ENCODE data around the gene NDUFB10. TPM values are rescaled to one million over a fixed set of nuclear protein-coding genes. Genes with fewer than 3 reads are reported as not detected.

NDUFB10 gene
- total RNA-seq, 1 experiment from 2014 or later = 287 TPM

DNA sequence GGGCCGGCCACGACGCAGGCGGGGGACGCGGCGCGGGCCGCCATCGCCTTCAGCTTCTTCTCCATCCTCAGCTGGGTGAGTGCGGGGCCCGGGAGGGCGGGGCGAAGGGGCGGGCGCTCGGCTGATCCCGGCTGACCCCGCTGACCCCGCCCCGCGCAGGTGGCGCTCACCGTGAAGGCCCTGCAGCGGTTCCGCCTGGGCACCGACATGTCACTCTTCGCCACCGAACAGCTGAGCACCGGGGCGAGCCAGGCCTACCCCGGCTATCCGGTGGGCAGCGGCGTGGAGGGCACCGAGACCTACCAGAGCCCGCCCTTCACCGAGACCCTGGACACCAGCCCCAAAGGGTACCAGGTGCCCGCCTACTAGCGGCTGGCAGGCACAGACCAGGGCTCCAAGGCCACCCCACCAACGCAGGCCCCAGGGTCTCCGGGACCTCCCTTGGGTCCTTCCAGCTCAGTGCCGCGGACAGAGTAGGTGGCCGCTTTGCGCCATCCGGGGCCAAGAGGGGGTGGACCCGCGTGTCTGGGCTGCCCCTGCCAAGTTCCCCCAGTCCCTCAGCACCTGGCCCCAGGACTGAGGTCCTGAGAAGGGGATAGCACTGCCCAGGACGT lies 33.5 kb downstream of the NDUFB10 start:
- ATAC-seq = no peak
- H3K4me3 ChIP-seq (ENCODE audit: low read depth in 2 of 2, low read length in 2 of 2) = no peak overlapping the region
- ChIA-PET CTCF (no interaction called here), POLR2A (no interaction called here)
- in situ Hi-C loops (cut with HindIII; ENCODE audit: low pct_unique_long_range_greater_than_20kb, low sequenced_read_pairs) = no loop called here
- no peak for DNase-seq (ENCODE audit: low read depth, low spot score)
- TF ChIP-seq, protein P1, sequence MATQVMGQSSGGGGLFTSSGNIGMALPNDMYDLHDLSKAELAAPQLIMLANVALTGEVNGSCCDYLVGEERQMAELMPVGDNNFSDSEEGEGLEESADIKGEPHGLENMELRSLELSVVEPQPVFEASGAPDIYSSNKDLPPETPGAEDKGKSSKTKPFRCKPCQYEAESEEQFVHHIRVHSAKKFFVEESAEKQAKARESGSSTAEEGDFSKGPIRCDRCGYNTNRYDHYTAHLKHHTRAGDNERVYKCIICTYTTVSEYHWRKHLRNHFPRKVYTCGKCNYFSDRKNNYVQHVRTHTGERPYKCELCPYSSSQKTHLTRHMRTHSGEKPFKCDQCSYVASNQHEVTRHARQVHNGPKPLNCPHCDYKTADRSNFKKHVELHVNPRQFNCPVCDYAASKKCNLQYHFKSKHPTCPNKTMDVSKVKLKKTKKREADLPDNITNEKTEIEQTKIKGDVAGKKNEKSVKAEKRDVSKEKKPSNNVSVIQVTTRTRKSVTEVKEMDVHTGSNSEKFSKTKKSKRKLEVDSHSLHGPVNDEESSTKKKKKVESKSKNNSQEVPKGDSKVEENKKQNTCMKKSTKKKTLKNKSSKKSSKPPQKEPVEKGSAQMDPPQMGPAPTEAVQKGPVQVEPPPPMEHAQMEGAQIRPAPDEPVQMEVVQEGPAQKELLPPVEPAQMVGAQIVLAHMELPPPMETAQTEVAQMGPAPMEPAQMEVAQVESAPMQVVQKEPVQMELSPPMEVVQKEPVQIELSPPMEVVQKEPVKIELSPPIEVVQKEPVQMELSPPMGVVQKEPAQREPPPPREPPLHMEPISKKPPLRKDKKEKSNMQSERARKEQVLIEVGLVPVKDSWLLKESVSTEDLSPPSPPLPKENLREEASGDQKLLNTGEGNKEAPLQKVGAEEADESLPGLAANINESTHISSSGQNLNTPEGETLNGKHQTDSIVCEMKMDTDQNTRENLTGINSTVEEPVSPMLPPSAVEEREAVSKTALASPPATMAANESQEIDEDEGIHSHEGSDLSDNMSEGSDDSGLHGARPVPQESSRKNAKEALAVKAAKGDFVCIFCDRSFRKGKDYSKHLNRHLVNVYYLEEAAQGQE (IDR thresholded peaks at IDR 0.05; ENCODE audit: insufficient read depth in 1 of 2, low read depth in 2 of 2, low read length in 1 of 2) = no peak
- TF ChIP-seq, protein P2, sequence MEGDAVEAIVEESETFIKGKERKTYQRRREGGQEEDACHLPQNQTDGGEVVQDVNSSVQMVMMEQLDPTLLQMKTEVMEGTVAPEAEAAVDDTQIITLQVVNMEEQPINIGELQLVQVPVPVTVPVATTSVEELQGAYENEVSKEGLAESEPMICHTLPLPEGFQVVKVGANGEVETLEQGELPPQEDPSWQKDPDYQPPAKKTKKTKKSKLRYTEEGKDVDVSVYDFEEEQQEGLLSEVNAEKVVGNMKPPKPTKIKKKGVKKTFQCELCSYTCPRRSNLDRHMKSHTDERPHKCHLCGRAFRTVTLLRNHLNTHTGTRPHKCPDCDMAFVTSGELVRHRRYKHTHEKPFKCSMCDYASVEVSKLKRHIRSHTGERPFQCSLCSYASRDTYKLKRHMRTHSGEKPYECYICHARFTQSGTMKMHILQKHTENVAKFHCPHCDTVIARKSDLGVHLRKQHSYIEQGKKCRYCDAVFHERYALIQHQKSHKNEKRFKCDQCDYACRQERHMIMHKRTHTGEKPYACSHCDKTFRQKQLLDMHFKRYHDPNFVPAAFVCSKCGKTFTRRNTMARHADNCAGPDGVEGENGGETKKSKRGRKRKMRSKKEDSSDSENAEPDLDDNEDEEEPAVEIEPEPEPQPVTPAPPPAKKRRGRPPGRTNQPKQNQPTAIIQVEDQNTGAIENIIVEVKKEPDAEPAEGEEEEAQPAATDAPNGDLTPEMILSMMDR (IDR thresholded peaks at IDR 0.05) = no peak
- TF ChIP-seq POLR2AphosphoS5 (IDR thresholded peaks at IDR 0.05; ENCODE audit: low read depth, low read length) (no peak), SIN3A (IDR thresholded peaks at IDR 0.05; ENCODE audit: borderline replicate concordance, insufficient read depth, low read depth, low read length) (no peak), TCF7L2 (IDR thresholded peaks at IDR 0.05; ENCODE audit: low read depth, low read length) (no peak)
- H3K9me3 ChIP-seq (ENCODE audit: control insufficient read depth, insufficient read depth, low read depth, low read length) = no peaks in the 10 kb centered on the region
- no peak overlapping the region for H3K27ac ChIP-seq (ENCODE audit: low read length)
- H3K4me1 ChIP-seq (ENCODE audit: control insufficient read depth, insufficient read depth, low read length) = peaks cover 15% of the 10 kb centered on the region; the same call in 1 of the 2 replicates
- H3K27me3 ChIP-seq (ENCODE audit: control insufficient read depth, insufficient read depth, low read length) = no peaks in the 10 kb centered on the region
- BruUV-seq (replicated peaks) = no TSS peak
- intact Hi-C loops (cut with micrococcal nuclease; ENCODE audit: unreplicated experiment) = no loop called here
- H3K36me3 ChIP-seq (ENCODE audit: control insufficient read depth, insufficient read depth, low read length) = no peaks in the 10 kb centered on the region

DNA sequence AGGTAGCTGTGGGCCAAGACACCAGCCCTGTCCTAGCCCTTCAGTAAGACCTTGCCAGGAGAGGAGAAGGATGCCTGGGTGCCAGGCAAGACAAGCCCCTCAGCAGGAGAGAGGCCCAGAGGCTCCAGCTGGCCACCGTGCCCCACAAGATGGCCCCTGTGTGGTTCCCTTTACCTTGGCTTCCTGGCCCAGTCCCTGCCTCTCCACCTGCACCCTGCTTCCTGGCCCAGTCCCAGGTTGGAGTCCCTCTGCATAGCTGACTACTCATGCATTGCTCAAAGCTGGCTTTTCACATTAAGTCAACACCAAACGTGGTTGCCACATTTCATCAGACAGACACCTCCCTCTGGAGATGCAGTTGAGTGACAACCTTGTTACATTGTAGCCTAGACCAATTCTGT lies 34.4 kb downstream of the NDUFB10 start:
- no TSS peak for BruUV-seq (replicated peaks)
- in situ Hi-C loops (cut with HindIII; ENCODE audit: low pct_unique_long_range_greater_than_20kb, low sequenced_read_pairs) (no loop called here), intact Hi-C loops (cut with micrococcal nuclease; ENCODE audit: unreplicated experiment) (no loop called here)
- Histone ChIP-seq H3K27ac (ENCODE audit: low read length) (no peak overlapping the region), H3K27me3 (ENCODE audit: control insufficient read depth, insufficient read depth, low read length) (no peaks in the 10 kb centered on the region), H3K9me3 (ENCODE audit: control insufficient read depth, insufficient read depth, low read depth, low read length) (no peaks in the 10 kb centered on the region), H3K4me1 (ENCODE audit: control insufficient read depth, insufficient read depth, low read length) (peaks cover 13% of the 10 kb centered on the region; the same call in 1 of the 2 replicates), H3K4me3 (ENCODE audit: low read depth in 2 of 2, low read length in 2 of 2) (no peak overlapping the region), H3K36me3 (ENCODE audit: control insufficient read depth, insufficient read depth, low read length) (no peaks in the 10 kb centered on the region)
- ChIA-PET CTCF (no interaction called here), POLR2A (no interaction called here)
- DNase-seq (ENCODE audit: low read depth, low spot score) (no peak), ATAC-seq (peak; percentile 11)
- TF ChIP-seq SIN3A (IDR thresholded peaks at IDR 0.05; ENCODE audit: borderline replicate concordance, insufficient read depth, low read depth, low read length) (no peak), TCF7L2 (IDR thresholded peaks at IDR 0.05; ENCODE audit: low read depth, low read length) (no peak), POLR2AphosphoS5 (IDR thresholded peaks at IDR 0.05; ENCODE audit: low read depth, low read length) (no peak)
- TF ChIP-seq, protein P1 (IDR thresholded peaks at IDR 0.05; ENCODE audit: insufficient read depth in 1 of 2, low read depth in 2 of 2, low read length in 1 of 2) = no peak
- TF ChIP-seq, protein P2 (IDR thresholded peaks at IDR 0.05) = no peak
